ENCODE results near the gene MTFR1L. TPM values are rescaled to one million over a fixed set of nuclear protein-coding genes. Genes with fewer than 3 reads are reported as not detected.

The MTFR1L gene
- total RNA-seq, 4 donors from 2014 or later: 91.1 to 107 (median 101) TPM

DNA sequence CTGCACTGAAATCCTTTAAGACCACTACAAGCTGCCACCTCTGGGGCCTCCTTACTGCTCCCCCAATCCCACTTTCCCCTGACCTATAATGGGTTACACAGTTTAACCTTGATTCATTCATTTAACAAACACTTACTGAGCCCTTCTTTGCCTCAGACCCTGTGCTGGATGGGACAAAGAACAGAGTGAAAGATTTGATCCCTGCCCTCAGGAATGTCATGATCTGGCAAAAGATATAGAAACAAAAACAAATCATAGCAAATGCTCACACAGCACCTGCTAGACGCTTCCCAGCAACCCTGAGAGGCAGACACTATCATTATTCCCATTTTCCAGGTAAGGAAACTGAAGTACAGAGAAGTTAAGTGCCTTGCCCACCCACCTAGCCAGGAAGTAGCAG, 46.5 kb downstream of the MTFR1L start:
- Histone ChIP-seq H3K36me3 (peaks cover 0 to 37% (median 23%) of the 10 kb centered on the region in 4 donors), H3K4me3 (no peak overlapping the region), H3K9me3 (no peaks in the 10 kb centered on the region), H3K4me1 (peaks cover 3 to 5% (median 5%) of the 10 kb centered on the region in 4 donors), H3K27ac (replicated peaks in 1 of 4) (no peak overlapping the region), H3K27me3 (no peaks in the 10 kb centered on the region)
- no peak for TF ChIP-seq POLR2AphosphoS5 (IDR thresholded peaks at IDR 0.05)
- no peak for TF ChIP-seq EP300 (IDR thresholded peaks at IDR 0.05)
- no peak for TF ChIP-seq POLR2A (IDR thresholded peaks at IDR 0.05; ENCODE audit: low read depth)
- TF ChIP-seq, protein P1, sequence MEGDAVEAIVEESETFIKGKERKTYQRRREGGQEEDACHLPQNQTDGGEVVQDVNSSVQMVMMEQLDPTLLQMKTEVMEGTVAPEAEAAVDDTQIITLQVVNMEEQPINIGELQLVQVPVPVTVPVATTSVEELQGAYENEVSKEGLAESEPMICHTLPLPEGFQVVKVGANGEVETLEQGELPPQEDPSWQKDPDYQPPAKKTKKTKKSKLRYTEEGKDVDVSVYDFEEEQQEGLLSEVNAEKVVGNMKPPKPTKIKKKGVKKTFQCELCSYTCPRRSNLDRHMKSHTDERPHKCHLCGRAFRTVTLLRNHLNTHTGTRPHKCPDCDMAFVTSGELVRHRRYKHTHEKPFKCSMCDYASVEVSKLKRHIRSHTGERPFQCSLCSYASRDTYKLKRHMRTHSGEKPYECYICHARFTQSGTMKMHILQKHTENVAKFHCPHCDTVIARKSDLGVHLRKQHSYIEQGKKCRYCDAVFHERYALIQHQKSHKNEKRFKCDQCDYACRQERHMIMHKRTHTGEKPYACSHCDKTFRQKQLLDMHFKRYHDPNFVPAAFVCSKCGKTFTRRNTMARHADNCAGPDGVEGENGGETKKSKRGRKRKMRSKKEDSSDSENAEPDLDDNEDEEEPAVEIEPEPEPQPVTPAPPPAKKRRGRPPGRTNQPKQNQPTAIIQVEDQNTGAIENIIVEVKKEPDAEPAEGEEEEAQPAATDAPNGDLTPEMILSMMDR (IDR thresholded peaks at IDR 0.05): no peak
- DNase-seq (ENCODE audit: extremely low spot score): no peak
- WGBS: 83% methylated on average over 1 of the region's 1 CpG
- intact Hi-C loops (cut with DNase I): no loop called here

DNA sequence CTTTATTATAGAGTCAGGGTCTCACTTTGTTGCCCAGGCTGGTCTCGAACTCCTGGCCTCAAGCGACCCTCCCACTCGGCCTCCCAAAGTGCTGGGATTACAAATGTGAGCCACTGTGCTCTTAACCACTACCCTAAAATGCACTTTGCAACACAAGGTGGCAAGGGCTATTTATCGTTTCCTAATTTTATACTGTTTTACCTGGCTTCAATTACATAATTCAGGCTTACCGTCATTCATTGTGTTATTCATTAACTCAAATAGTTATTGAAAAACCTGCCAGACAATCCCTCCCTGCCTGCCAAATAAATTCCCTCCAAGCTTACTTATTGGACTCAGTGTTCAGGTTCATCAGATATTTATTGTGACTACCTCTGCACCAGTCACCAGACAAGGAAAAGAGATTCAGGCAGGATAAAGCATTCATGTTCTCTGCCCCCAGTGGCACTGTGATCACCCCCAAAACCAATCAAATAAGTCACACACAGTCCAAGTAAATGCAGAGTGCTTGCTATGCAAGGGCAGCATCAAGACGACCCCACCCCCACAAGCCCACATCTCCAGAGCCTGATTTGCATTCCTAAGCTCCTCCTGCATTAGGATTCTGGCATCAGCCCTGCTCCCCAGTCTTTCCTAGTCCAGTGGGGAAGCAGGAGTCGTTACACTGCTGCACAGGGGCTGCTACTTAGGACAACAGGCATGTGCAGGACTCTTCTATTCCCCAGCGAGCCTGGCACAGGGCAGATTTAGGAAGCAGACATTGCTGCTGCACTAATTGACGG, 47.6 kb downstream of the MTFR1L start:
- 86% methylated on average over 8 of the region's 9 CpGs for WGBS
- no peaks in the 10 kb centered on the region for H3K27me3 ChIP-seq
- H3K36me3 ChIP-seq: peaks cover 0 to 37% (median 20%) of the 10 kb centered on the region in 4 donors
- H3K4me1 ChIP-seq: peaks cover 11 to 17% (median 15%) of the 10 kb centered on the region in 4 donors
- TF ChIP-seq EP300 (IDR thresholded peaks at IDR 0.05) (no peak), POLR2AphosphoS5 (IDR thresholded peaks at IDR 0.05) (no peak), POLR2A (IDR thresholded peaks at IDR 0.05; ENCODE audit: low read depth) (no peak)
- TF ChIP-seq, protein P1 (IDR thresholded peaks at IDR 0.05): no peak
- DNase-seq (ENCODE audit: extremely low spot score): no peak
- intact Hi-C loops (cut with DNase I): no loop called here
- no peak overlapping the region for H3K4me3 ChIP-seq
- H3K9me3 ChIP-seq: no peaks in the 10 kb centered on the region
- no peak overlapping the region for H3K27ac ChIP-seq (replicated peaks in 1 of 4)

DNA sequence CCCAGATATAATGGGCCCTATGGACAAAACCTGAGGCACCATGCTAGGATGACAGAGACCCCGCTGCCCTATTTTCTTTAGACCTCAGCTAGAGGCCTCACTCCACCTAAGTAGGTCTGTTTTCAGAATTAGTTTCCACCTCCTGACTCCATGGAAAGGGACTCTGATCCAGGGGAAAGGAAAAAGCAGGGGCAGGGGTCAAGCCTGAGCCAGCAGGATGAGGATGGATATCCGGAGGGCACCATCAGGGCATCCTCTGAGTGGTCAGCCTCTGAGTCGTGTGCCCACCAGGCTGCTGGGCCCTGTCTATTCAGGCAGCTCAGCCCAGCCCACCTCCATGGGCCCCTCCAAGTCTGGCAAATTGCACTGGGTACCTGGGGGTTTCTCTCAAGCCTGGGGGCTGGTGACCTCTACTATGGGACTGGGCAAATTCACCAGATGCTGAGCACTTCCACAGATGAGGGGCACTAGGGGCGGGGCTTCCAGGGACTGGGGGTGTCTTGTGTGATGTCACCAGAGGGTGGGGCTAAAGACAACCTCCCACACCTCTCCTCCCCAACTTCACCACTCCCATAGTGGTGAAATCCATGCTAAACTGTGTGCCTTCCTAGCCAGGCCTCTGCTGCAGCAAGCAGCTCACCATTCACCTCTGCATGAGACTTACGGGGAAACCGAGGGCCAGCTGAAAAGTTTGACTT, 50.3 kb downstream of the MTFR1L start:
- no peak for DNase-seq (ENCODE audit: extremely low spot score)
- H3K27me3 ChIP-seq: no peaks in the 10 kb centered on the region
- H3K36me3 ChIP-seq: peaks cover 0 to 24% (median 10%) of the 10 kb centered on the region in 4 donors
- no peaks in the 10 kb centered on the region for H3K9me3 ChIP-seq
- 71% methylated on average over 4 of the region's 6 CpGs for WGBS
- peaks cover 20 to 43% (median 40%) of the 10 kb centered on the region in 4 donors for H3K4me1 ChIP-seq
- TF ChIP-seq, protein P1 (IDR thresholded peaks at IDR 0.05): no peak
- H3K4me3 ChIP-seq: no peak overlapping the region
- no peak overlapping the region for H3K27ac ChIP-seq (replicated peaks in 1 of 4)
- intact Hi-C loops (cut with DNase I): no loop called here

DNA sequence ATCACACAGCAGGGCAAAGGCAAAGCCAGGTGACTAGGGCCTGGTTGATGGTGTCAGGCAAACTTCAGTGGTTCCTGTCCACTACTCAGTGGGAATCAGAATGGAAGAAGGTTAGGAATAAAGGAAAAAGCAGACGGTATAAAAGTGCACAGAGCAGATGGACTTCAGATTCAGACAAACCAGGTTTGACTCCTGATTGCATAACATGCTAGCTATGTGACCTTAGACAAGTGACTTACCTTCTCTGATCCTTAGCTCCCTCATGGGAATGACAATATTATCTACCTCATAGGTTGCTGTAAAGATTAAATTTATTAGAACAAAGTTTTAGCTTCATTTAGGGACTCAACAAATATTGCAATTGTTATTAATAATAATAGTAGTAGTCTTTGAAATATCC, 50.9 kb downstream of the MTFR1L start:
- TF ChIP-seq, protein P1 (IDR thresholded peaks at IDR 0.05): no peak
- TF ChIP-seq POLR2AphosphoS5 (IDR thresholded peaks at IDR 0.05): no peak
- no peak for TF ChIP-seq POLR2A (IDR thresholded peaks at IDR 0.05; ENCODE audit: low read depth)
- TF ChIP-seq EP300 (IDR thresholded peaks at IDR 0.05): no peak
- no peak overlapping the region for H3K27ac ChIP-seq (replicated peaks in 1 of 4)
- WGBS: 81% methylated on average over 1 of the region's 1 CpG
- no peaks in the 10 kb centered on the region for H3K9me3 ChIP-seq
- intact Hi-C loops (cut with DNase I): no loop called here
- no peak for DNase-seq (ENCODE audit: extremely low spot score)
- peaks cover 0 to 24% (median 10%) of the 10 kb centered on the region in 4 donors for H3K36me3 ChIP-seq
- H3K27me3 ChIP-seq: no peaks in the 10 kb centered on the region
- peaks cover 20 to 47% (median 43%) of the 10 kb centered on the region in 4 donors for H3K4me1 ChIP-seq
- no peak overlapping the region for H3K4me3 ChIP-seq

Measured in esophagus muscularis mucosa (tissue), 4 donors.